ENCODE data around the gene GMDS. TPM values are rescaled to one million over a fixed set of nuclear protein-coding genes. Genes with fewer than 3 reads are reported as not detected.

GMDS gene
- total and polyA plus RNA-seq, 2 donors (not counting 3 experiments of a cell fraction or from before 2014, with no cell fraction given): 9.8 to 23.5 TPM

DNA sequence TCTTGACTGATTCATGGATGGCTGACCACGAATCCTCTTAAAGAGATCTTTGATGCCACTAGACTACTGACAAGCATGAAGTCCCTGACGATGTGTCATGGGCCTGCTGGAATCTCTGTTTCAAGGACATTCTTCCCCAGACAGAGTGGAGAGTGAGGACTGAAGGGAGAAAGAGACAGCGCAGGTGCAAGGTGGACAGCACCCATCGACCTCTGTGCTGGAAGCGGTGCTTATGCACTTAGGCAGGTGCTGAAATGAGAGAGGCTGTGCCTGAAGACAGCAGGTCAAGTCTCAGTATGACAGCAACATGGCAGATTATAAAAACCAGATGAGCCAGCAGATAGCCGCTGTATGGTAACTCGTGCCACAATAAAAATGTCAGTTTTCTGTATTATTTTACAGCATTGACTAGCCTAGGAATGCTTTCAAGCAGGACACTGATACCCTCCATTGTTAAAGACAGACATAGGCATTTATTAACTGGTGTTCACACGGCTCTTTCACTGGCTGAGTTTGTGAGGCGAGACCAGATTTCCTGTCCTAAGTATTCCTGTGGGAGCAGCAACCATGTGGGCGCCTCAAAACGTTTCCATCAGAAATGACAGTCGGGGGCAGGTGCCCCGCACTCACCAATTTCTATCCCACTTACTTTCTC is 588.2 kb downstream of the GMDS start:
- no TSS peak for BruUV-seq (replicated peaks)
- Histone ChIP-seq H2AFZ (ENCODE audit: low read depth, low read length) (no peak overlapping the region), H3K9me3 (replicated peaks; ENCODE audit: control insufficient read depth, insufficient read depth, low read length) (no peaks in the 10 kb centered on the region), H3K4me3 (replicated peaks in 1 of 3; ENCODE audit: insufficient read depth in 1 of 3, low read depth in 1 of 3, low read length in 3 of 3) (no peak overlapping the region), H3K4me1 (ENCODE audit: control insufficient read depth, extremely low read depth, insufficient read depth, low read length) (no peaks in the 10 kb centered on the region), H3K9ac (replicated peaks; ENCODE audit: extremely low read depth, insufficient read depth, low read length) (no peak overlapping the region), H3K36me3 (ENCODE audit: control insufficient read depth in 2 of 2, extremely low read depth in 1 of 2, insufficient read depth in 2 of 2, low read length in 2 of 2) (no peaks in the 10 kb centered on the region), H3K27me3 (ENCODE audit: control insufficient read depth in 2 of 2, insufficient read depth in 2 of 2, low read length in 2 of 2) (no peaks in the 10 kb centered on the region), H3K27ac (ENCODE audit: insufficient read depth, low read depth, low read length) (no peak overlapping the region), H3K79me2 (ENCODE audit: control insufficient read depth, insufficient read depth, low read length) (no peaks in the 10 kb centered on the region), H4K20me1 (replicated peaks; ENCODE audit: control insufficient read depth, extremely low read depth, insufficient read depth, low read length) (no peaks in the 10 kb centered on the region), H3K9me1 (replicated peaks; ENCODE audit: control insufficient read depth, extremely low read depth, insufficient read depth, low read length) (no peaks in the 10 kb centered on the region), H3K4me2 (ENCODE audit: insufficient read depth, low read length) (no peak overlapping the region)
- dilution Hi-C loops (cut with MboI; ENCODE audit: extremely low pct_ligation_motif_present, low sequenced_read_pairs): no loop called here
- no peak for FAIRE-seq
- DNase-seq (ENCODE audit: low read depth, low spot score): no peak
- intact Hi-C loops (cut with micrococcal nuclease): no loop called here
- no peak for TF ChIP-seq FOS (IDR thresholded peaks at IDR 0.05; ENCODE audit: borderline replicate concordance, insufficient read depth, low read length)
- no peak for TF ChIP-seq POLR2AphosphoS5 (IDR thresholded peaks at IDR 0.05; ENCODE audit: insufficient read depth, low read depth, low read length)
- TF ChIP-seq EZH2 (IDR thresholded peaks at IDR 0.05; ENCODE audit: borderline replicate concordance, low read depth, low read length, severe bottlenecking): no peak
- TF ChIP-seq, protein P1, sequence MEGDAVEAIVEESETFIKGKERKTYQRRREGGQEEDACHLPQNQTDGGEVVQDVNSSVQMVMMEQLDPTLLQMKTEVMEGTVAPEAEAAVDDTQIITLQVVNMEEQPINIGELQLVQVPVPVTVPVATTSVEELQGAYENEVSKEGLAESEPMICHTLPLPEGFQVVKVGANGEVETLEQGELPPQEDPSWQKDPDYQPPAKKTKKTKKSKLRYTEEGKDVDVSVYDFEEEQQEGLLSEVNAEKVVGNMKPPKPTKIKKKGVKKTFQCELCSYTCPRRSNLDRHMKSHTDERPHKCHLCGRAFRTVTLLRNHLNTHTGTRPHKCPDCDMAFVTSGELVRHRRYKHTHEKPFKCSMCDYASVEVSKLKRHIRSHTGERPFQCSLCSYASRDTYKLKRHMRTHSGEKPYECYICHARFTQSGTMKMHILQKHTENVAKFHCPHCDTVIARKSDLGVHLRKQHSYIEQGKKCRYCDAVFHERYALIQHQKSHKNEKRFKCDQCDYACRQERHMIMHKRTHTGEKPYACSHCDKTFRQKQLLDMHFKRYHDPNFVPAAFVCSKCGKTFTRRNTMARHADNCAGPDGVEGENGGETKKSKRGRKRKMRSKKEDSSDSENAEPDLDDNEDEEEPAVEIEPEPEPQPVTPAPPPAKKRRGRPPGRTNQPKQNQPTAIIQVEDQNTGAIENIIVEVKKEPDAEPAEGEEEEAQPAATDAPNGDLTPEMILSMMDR (IDR thresholded peaks at IDR 0.05; ENCODE audit: extremely low read depth in 1 of 2, insufficient read depth in 1 of 2, low read depth in 1 of 2, low read length in 2 of 2): no peak
- CTCF ChIA-PET: interaction anchor here (1.2 kb wide), 1 partner anchor 30 kb away, joined by 4 read pairs; no protein-coding TSS in a partner anchor
- POLR2A ChIA-PET: no interaction called here

DNA sequence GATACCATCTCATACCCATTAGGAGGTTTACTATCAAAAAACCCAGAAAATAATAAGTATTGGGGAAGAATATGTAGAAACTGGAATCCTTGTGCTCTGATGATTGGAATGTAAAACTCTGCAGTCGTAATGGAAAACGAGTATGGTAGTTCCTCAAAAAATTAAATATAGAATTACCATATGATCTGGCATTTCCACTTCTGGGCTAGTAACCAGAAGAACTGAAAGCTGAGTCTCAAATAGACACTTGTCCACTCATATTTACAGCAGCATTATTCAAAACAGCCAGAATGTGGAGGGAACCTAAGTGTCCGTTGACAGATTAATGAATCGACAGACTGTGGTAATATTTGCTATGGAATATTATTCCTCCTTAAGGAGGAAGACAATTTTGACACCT is 591.4 kb downstream of the GMDS start:
- FAIRE-seq (no peak), DNase-seq (ENCODE audit: low read depth, low spot score) (no peak)
- Histone ChIP-seq H3K27ac (ENCODE audit: insufficient read depth, low read depth, low read length) (no peak overlapping the region), H3K4me1 (ENCODE audit: control insufficient read depth, extremely low read depth, insufficient read depth, low read length) (no peaks in the 10 kb centered on the region), H3K9me3 (replicated peaks; ENCODE audit: control insufficient read depth, insufficient read depth, low read length) (no peaks in the 10 kb centered on the region), H3K79me2 (ENCODE audit: control insufficient read depth, insufficient read depth, low read length) (no peaks in the 10 kb centered on the region), H4K20me1 (replicated peaks; ENCODE audit: control insufficient read depth, extremely low read depth, insufficient read depth, low read length) (no peaks in the 10 kb centered on the region), H3K9me1 (replicated peaks; ENCODE audit: control insufficient read depth, extremely low read depth, insufficient read depth, low read length) (no peaks in the 10 kb centered on the region), H2AFZ (ENCODE audit: low read depth, low read length) (no peak overlapping the region), H3K4me3 (replicated peaks in 1 of 3; ENCODE audit: insufficient read depth in 1 of 3, low read depth in 1 of 3, low read length in 3 of 3) (no peak overlapping the region), H3K9ac (replicated peaks; ENCODE audit: extremely low read depth, insufficient read depth, low read length) (no peak overlapping the region), H3K36me3 (ENCODE audit: control insufficient read depth in 2 of 2, extremely low read depth in 1 of 2, insufficient read depth in 2 of 2, low read length in 2 of 2) (no peaks in the 10 kb centered on the region), H3K27me3 (ENCODE audit: control insufficient read depth in 2 of 2, insufficient read depth in 2 of 2, low read length in 2 of 2) (no peaks in the 10 kb centered on the region), H3K4me2 (ENCODE audit: insufficient read depth, low read length) (no peak overlapping the region)
- TF ChIP-seq, protein P1 (IDR thresholded peaks at IDR 0.05; ENCODE audit: extremely low read depth in 1 of 2, insufficient read depth in 1 of 2, low read depth in 1 of 2, low read length in 2 of 2): no peak
- no TSS peak for BruUV-seq (replicated peaks)
- dilution Hi-C loops (cut with MboI; ENCODE audit: extremely low pct_ligation_motif_present, low sequenced_read_pairs) (no loop called here), intact Hi-C loops (cut with micrococcal nuclease) (no loop called here)
- ChIA-PET CTCF (no interaction called here), POLR2A (no interaction called here)

Measured in endothelial cell of umbilical vein (primary cell).